DMS53 treated with DMSO at 0.1 percent for 48 hours (cell line): ENCODE measurements around the gene PDF.
"Not testable (repeated sequence)": the region's sequence is repeated elsewhere in the genome, so short reads cannot be mapped to it uniquely, and the experiment has no call there.

Source experiments
- DNase-seq: peaks from one replicate; lab custom pipeline; 2025; ENCODE audit not compliant: unreplicated experiment; lab: John Stamatoyannopoulos, UW

The PDF gene, protein sequence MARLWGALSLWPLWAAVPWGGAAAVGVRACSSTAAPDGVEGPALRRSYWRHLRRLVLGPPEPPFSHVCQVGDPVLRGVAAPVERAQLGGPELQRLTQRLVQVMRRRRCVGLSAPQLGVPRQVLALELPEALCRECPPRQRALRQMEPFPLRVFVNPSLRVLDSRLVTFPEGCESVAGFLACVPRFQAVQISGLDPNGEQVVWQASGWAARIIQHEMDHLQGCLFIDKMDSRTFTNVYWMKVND

DNA sequence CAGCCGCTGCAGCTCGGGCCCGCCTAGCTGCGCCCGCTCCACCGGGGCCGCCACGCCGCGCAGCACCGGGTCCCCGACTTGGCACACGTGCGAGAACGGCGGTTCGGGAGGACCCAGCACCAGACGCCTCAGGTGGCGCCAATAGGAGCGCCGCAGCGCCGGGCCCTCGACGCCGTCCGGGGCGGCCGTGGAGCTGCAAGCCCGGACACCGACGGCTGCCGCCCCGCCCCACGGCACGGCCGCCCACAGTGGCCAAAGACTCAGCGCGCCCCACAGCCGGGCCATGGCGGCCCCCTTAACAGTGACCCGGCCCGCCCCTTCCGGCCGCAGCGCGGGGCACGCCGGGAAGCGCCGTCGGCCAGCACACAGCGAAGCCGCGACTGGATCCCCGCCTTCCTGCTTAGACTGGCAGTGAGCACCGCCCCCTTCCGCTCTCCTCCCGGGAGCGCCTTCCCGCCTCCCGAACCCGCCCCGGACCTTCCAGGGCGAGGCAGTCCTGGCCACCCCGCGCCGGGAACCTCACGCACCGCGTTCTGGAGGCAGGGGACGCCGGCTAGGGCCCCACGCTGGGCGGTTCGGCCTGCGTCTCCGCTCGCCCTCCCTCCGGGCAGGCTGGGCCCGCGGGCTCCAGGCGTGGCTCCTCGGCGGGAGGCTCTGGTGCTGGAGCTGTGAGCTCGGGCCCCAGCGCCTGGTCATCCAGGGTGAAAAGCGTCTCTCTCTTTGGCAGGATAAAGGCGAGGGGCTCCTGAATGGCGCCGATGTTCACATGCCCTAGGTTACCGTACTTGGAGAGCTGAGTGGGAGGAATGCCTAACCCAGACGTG, at the start of gene PDF:
TSS of gene PDF (minus strand) at position 303 of the 824 bp plus-strand sequence. CDS start at position 285, 18 bp downstream.
- peak; percentile 75 for DNase-seq

DNA sequence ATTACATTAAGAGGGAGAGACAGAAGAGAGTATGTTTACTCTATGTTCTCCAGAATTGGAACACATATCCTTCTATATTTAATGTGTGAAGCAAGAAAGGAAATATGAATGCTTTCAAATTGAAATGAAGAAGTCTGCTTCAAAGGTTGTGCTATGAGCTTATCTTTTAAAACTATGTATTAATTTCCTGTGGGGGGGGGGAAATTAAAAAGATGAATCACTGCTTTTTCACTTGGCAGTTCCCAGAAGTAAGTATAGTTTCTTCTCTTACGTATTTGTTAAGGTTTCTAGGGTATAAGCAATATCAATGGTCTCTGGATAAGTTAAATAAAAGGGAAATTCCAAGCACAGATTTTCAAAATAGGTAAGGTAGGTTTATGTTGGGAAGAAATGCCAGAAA, 48.4 kb upstream of the PDF start:
- DNase-seq = no peak

DNA sequence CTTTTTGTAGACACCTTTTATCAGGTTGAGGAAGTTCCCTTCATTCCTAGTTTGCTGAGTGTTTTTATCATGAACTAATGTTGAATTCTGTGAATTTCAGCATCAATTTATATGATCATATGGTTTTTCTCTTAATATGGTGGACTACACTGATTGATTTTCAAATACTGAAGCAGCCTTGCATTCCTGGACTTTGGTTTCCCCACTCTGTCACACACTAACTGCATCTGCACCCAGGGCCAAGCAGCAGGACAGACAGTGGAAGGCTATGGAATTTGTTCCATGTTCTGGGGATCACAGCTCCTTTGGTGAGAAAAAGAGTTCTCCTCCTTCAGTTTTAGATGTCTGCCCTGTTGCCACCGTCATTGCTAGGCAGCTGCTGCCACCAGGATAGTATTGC, 47.6 kb upstream of the PDF start:
- no peak for DNase-seq

DNA sequence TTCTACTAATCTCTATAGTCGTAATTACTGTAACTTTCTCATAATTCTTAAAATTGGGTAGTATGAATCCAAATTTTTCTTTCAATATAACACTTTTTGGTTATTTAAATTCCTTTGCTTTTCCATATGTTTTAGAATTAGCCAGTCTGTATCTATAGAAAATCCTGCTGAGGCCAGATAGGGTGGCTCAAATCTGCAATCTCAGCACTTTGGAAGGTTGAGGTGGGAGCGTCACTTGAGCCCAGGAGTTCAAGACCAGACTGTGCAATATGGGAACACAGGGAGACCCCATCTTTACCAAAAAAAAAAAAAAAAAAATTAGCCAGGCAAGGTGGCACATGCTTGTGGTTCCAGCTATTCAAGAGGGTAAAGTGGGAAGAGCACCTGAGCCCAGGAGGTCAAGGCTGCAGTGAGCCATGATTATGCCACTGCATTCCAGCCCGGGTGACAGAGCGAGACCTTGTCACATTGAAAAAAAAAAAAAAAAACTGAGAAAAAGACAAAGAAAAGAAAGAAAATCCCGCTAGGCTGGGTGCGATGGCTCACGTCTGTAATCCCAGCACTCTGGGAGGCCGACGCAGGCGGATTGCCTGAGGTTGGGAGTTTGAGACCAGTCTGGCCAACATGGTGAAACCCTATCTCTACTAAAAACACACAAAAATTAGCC, 46.1 kb upstream of the PDF start:
- no peak for DNase-seq

DNA sequence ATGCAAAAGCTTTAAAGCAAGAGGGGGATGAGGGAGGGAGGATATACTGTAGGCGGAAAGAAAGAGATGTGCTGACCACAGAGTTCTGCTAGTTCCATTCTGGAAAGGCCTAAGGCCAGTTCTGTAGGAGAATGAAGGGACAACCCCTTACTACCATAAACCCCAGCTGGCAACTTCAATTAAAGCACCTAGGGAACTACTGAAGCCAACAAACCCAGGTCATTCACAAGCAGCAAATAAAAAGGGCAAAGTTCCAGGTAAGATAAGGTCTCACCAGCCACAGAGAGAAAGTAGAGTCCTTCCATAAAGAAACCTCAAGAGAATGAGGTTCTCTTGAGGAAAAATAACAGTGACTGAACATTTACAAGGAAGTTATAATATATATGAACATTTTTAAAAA, 42.6 kb upstream of the PDF start:
- no peak for DNase-seq

DNA sequence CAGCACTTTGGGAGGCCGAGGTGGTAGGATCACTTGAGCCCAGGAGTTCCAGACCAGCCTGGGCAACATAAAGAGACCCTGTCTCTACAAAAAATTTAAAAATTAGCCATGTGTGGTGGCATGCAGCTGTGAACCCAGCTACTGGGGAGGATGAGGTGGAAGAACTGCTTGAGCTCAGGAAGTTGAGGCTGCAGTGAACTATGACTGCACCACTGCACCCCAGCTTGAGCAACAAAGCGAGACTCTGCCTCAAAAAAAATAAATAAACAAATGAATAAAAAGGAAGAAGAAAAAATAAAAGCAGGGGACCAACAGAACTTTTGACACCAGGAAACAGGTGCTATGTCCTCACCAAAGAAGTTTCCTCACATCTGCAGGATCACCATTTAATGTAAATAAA, 41.2 kb upstream of the PDF start:
- DNase-seq = no peak

DNA sequence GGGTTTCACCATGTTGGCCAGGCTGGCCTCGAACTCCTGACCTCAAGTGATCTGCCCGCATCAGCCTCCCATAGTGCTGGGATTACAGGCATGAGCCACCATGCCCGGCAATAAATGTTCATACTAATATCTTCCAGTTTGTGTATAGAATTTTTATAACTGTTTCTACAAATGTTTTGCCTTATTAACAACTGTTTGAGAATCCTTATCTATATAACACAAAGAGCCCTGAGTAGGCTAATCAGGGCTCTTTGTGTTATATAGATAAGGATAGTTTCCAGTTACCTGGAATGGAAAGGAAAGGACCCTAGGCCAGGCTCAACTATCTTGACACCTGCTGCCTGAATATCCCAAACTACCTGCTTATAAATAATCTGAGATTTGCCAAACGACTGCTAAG, 38.5 kb upstream of the PDF start:
- DNase-seq = no peak

DNA sequence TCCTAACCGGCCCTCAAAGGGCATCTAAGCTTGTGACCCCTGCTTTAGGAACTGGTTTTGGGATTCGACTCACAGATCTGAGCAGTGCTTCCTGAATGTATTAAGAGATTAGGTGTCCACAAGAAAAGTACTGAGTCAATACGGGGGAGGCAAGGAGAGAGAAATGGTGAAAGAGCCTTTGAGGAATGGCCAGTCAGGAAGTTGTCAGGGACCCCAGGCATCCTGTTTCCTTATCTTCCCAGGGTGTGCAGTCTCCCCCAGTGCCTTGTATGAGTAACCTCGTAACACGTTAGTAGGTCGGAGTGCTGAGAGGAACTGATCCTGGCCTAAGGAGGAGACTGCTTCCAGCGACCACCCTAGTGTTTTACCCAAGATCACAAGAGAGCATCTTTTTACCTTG, 37.6 kb upstream of the PDF start:
- no peak for DNase-seq

DNA sequence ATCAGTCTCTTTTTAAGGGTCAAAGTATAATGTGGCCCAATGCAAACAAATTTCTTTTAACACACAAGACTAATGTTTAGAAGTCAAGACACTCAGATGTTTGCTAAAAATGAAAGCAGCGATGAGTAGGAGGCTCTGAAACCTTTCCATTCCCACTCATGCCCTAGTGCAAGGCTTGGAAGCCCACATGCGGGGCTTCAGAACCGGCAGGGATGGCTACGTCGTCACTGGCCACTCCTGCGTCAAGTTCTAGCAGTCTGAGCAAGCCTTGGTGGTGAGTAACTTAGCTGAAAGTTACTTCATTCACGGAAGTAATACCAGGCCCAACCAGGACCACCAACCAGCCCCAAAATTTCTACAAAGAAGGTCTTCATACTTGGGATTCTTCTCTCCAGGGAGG, 36.0 kb upstream of the PDF start:
- no peak for DNase-seq

DNA sequence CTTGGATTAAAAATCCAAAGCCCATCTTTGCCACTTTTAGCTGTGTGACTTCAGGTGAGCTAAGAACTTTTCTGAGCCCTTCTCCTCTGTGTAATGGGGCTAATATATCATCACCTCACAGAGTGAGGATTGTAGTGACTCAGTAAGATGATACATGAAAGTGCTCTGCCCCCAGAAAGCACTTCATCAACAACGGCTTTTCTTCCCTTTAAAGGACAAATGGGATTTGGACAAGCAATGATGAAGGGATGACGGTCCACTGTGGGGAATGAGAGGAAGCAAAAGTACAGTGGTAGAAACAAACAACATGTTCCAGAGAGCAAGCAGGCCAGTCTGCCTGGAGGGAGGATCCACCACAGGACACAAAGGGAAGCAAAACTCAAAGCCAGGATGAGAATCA, 35.5 kb upstream of the PDF start:
- DNase-seq = no peak

DNA sequence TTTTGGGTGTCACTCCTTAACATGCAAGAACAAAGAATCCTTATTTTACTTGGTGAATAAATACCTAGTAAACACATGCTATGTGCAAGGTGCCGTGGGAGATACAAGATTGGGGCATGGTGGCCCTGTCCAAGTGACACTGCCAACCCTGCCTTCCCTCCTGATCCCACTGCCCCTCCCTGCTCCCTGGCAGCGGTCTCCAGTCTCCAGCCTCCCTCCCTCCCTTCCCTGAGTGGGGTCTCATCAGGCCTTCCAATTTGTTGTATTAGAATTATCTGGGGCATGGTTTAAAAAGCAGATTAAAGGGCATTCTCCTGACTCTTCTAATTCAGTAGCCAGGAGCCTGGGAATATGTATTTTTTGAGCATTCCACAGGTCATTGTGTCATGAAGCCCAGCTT, 33.7 kb upstream of the PDF start:
- DNase-seq = no peak

DNA sequence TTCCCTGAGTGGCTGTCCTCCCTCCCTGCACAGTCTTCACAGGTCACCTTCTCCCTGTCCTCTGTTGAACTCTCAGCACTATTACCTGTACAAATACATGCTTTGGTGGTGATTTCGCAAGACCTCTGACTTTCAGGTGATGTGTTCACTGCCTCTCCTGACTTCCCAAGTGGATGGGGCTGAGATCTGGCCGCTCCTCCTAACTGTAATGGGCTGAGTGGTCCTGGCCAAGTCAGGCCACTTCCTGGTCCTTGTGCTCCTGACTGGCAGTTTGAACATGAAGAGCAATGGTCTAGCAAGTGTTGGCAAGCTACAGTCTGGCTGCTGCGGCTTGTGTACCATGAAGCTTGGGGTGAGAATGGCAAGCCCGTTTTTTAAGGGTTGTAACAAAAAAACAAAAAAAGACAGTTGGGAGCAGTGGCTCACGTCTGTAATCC, 32.9 kb upstream of the PDF start:
- no peak for DNase-seq

DNA sequence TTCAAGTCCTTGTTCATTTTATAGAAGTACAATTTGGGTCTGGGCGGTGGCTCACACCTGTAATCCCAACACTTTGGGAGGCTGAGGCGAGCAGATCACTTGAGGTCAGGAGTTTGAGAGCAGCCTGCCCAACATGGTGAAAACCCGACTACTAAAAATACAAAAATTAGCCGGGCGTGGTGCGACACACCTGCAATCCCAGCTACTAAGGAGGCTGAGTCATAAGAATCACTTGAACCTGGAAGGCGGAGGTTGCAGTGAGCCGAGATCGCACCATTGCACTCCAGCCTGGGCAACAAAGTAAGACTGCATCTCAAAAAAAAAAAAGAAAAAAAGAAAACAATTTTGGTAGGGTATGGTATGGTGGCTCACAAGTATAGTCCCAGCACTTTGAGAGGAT, 29.7 kb upstream of the PDF start:
- DNase-seq = not testable (repeated sequence)

DNA sequence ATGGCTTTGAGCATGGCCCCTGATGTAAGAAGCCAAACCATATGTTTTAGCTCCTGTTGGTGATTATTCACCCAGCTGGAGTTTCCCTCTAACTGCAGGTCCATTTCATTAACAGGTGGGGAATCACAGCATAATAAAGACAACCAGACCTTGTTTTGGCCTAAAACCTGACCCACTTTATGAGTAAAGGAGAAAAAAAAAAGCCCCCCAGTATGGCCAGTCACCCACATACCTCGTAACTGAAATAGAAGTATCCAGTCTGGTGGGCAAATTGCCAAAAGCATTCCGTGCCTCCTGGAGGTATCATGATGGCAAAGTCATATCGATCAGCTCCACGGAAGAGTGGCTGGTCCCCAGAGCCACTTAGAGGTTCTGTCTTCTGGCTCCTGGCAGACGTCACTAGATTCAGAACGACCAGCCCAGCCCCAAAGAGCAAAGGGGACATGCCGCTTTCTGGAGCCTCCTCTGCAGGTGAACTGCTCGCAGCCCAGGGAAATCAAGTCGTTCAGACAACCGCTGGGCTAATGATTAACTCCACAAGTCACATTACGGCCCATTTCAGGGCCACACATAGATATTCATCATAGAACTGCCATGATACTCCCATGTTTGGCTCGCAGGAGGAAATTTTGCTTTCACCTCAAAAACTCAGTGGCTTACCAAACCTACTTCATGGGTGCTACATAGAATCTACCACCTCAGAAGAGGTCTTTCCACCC, 21.1 kb upstream of the PDF start, which contains the start of gene TMED6:
TSS of gene TMED6 (minus strand) at position 478 of the 719 bp plus-strand sequence. CDS start at position 445, 33 bp downstream.
- peak; percentile 77 for DNase-seq

DNA sequence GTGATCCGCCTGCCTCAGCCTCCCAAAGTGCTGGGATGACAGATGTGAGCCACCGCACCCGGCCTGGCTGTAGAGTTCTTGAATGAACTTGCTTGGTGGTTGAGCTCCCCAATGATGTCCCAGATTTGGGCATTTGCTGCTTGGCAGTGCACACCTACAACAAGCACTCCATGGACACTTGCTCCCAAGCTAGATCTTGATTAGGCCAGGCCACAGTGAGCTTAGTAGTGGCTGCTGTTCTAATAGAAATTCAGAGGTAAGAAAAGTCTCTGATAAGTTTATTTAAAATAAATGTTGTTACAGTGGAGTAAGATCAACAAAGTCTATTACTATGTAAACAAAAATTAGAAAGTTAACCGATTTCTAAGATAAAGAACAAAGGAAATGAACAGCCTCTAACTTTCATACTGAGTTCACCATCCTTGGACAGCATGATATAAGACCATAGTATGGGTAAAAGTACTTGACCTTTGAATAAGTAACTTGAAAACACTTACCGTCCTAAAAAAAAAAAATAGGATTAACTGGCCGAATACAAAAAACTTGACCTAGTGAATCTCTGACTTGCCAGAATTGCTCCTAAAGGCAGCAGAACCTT, 20.2 kb upstream of the PDF start:
- no peak for DNase-seq

DNA sequence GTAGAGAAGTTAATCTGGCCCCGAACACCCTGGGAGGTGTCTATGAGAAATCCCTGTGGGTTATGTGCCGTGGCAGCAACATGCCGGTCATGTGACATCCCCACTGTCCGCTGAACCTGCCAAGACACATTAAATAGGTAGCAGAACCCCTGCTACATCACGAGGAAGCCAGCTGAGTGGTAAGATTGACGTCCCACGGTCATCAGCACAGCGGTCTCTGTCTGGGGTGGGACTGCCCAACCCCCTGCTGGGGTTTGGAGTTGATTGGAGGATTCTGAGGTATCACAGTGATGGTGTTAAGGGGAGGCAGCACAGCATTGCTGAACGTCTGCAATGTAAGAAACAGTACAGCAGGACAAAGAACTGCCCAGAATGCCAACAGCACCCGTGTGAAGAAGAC, 19.1 kb upstream of the PDF start:
- no peak for DNase-seq

DNA sequence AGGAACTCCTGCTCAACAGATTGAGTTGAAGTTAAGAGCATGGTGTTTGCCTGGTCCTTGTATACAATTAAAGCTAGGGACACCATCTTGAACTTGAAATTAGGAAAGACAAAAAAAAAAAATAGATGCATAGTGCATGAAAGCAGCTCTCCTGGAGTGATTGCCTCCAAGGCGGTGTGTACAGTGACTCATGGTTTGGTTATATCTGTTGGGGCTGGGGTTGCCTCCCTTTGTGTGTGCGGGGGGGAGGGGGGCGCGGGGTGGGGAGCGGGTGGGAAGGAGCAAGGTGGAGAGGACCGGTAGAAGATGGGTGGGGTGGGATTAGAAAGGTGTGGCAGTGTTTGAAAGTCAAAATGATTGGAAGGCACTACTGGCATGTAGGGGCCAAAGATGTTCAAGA, 17.8 kb upstream of the PDF start:
- no peak for DNase-seq

DNA sequence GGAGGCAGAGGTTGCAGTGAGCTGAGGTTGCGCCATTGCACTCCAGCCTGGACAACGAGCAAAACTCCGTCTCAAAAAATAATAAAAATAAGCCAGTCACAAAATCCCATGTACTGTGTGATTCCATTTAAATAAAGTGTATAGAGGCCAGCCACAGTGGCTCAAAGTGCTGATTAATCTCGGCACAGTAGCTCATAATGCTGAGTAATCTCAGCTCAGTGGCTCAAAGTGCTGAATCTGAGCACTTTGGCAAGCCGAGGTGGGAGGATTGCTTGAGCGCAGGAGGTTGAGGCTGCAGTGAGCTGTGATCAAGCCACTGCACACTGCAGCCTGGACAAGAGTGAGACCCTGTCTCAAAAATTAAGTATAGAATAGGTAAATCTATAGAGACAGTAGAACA, 16.3 kb upstream of the PDF start:
- no peak for DNase-seq

DNA sequence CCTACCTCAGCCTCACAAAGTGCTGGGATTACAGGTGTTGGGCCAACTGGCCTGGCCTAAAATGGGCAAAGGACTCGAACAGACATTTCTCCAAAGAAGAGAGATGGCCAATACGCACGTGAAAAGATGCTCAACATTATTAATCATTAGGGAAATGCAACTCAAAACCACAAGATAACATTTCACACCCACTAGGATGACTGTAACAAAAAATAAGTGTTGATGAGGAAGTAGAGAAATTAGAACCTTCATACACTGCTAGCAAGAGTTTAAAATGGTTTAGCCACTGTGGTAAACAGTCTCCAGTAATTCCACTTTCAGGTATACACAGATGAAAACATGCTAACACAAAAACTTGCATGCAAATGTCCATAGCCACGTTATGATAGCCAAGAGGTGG, 15.5 kb upstream of the PDF start:
- DNase-seq = no peak

DNA sequence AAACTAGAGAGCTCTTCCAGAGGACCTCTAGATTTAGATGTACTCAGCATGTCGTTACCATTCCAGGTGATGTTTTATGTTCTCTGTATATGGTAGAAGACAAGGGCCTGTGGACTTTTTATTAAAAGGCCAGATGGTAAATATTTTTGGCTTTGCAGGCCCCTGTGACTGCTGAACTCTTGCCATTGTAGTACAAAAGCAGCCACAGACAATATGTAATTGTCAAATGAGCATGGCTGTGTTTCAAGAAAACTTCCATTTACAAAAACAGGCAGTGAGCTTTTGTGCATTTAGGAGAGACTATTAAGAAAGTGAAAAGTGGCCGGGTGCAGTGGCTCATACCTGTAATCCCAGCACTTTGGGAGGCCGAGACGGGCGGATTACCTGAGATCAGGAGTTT, 13.8 kb upstream of the PDF start:
- DNase-seq = no peak

DNA sequence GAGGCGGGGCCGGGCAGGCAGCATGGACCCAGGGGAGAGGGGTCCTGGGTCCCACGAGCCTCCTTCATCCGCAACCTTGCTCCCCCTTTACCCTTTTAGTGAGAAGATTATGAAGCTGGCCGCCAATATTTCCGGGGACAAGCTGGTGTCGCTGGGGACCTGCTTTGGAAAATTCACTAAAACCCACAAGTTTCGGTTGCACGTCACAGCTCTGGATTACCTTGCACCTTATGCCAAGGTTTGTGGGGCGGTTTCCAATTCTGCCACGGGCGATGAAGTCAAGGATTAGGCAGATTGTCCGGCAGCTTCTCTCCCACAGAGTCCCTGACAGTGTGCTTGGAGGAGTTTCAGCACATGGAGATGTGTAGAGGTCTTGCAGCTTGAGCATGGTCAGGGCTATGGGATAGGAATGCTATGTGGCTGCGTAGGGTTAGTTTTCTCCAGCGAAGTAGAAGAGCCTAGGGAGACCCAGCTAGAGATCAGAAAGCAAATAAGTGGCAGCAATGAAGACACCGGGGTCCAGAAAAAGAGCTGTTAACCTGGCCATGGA, 9.8 kb upstream of the PDF start:
- no peak for DNase-seq
